HG03108 (cell line): ENCODE measurements around the gene STXBP1.

Source experiments
- ATAC-seq: cut with Tn5 transposase; IDR thresholded peaks from one replicate; pipeline ENCODE4 v1.9.1; 2021; ENCODE audit warnings: moderate library complexity; ENCODE audit not compliant: unreplicated experiment

The STXBP1 gene

GRCh38 chr9:127689329-127690000 lies 77.4 kb downstream of the STXBP1 start:
- no peak for ATAC-seq

- ATAC-seq = no peak
Observed at GRCh38 chr9:127690735-127691134, 78.7 kb downstream of the STXBP1 start.

GRCh38 chr9:127692071-127692470 lies 80.0 kb downstream of the STXBP1 start:
- ATAC-seq = no peak

GRCh38 chr9:127693143-127693542 lies 81.1 kb downstream of the STXBP1 start:
- ATAC-seq = no peak

GRCh38 chr9:127693697-127694096 lies 81.6 kb downstream of the STXBP1 start:
- ATAC-seq = no peak

- ATAC-seq = no peak
Observed at GRCh38 chr9:127694890-127695720, 83.0 kb downstream of the STXBP1 start.

GRCh38 chr9:127697575-127697974 lies 85.5 kb downstream of the STXBP1 start:
- ATAC-seq = no peak

- no peak for ATAC-seq
Observed at GRCh38 chr9:127698386-127698785, 86.3 kb downstream of the STXBP1 start.

GRCh38 chr9:127698985-127699670 lies 87.1 kb downstream of the STXBP1 start:
- ATAC-seq = peak; percentile 88

- no peak for ATAC-seq
Observed at GRCh38 chr9:127700140-127700539, 88.1 kb downstream of the STXBP1 start.

- no peak for ATAC-seq
Observed at GRCh38 chr9:127700594-127701255, 88.6 kb downstream of the STXBP1 start.

GRCh38 chr9:127703289-127703946 lies 91.3 kb downstream of the STXBP1 start:
- no peak for ATAC-seq

GRCh38 chr9:127705577-127706379 lies 93.7 kb downstream of the STXBP1 start:
- ATAC-seq = no peak

GRCh38 chr9:127706836-127707241 lies 94.8 kb downstream of the STXBP1 start, which contains the start of gene CFAP157:
CFAP157 (plus strand) TSS chr9:127706988; CDS start chr9:127707032, 44 bp downstream.
- ATAC-seq = no peak

GRCh38 chr9:127707766-127708165 lies 95.7 kb downstream of the STXBP1 start:
- ATAC-seq = no peak

- ATAC-seq = no peak
Observed at GRCh38 chr9:127708952-127709587, 97.0 kb downstream of the STXBP1 start.

GRCh38 chr9:127710204-127710783 lies 98.2 kb downstream of the STXBP1 start:
- no peak for ATAC-seq

- ATAC-seq = no peak
Observed at GRCh38 chr9:127711226-127711701, 99.2 kb downstream of the STXBP1 start.

- no peak for ATAC-seq
Observed at GRCh38 chr9:127711831-127712274, 99.8 kb downstream of the STXBP1 start.
